Mesothelial cell of epicardium (in vitro differentiated cells): ENCODE results near the gene SV2A. TPM values are rescaled to one million over a fixed set of nuclear protein-coding genes. Genes with fewer than 3 reads are reported as not detected.

Experiments
- DNase-seq, 2 experiments: peaks; one replicate each; pipeline ENCODE4 v3.0.0; 2021; ENCODE audit warnings: low spot score in 2 of 2; ENCODE audit not compliant: unreplicated experiment in 2 of 2
- H3K27ac Mint-ChIP-seq: 2 replicates; pipeline ENCODE4 v1.8.0; 2021; ENCODE audit warnings: mixed read lengths
- H3K27me3 Mint-ChIP-seq: 2 replicates; pipeline ENCODE4 v1.8.0; 2021; ENCODE audit warnings: low read depth, mixed read lengths
- H3K36me3 Mint-ChIP-seq: 2 replicates; pipeline ENCODE4 v1.8.0; 2021; ENCODE audit warnings: mixed read lengths
- H3K4me1 Mint-ChIP-seq: 2 replicates; pipeline ENCODE4 v1.8.0; 2021; ENCODE audit warnings: mixed read lengths
- H3K4me3 Mint-ChIP-seq: 2 replicates; pipeline ENCODE4 v1.8.0; 2021; ENCODE audit warnings: mild to moderate bottlenecking, moderate library complexity, mixed read lengths
- H3K9me3 Mint-ChIP-seq: 2 replicates; pipeline ENCODE4 v1.8.0; 2021; ENCODE audit warnings: mixed read lengths
- CTCF ChIP-seq: fragments of 200-600 bp; sonication (generic); IDR thresholded peaks from one replicate; pipeline ENCODE4 v1.5.0; 2021; ENCODE audit warnings: antibody characterized with exemption; ENCODE audit not compliant: unreplicated experiment
- total RNA-seq: library from RNA; stranded (reverse); gene quantifications from 3 replicates; pipeline ENCODE4 v1.2.1, GENCODE V29; 2021

SV2A gene
- total RNA-seq, 1 donor from 2014 or later, result 20.3 TPM

GRCh38 chr1:149923626-149924025, 6.0 kb upstream of the SV2A start:
- no peaks in the 10 kb centered on the region for H3K9me3 Mint-ChIP-seq
- TF ChIP-seq CTCF, result no peak
- DNase-seq, result no peak
- H3K27ac Mint-ChIP-seq, result no peak overlapping the region
- H3K36me3 Mint-ChIP-seq, result peaks cover 36% of the 10 kb centered on the region
- no peak overlapping the region for H3K4me3 Mint-ChIP-seq
- H3K27me3 Mint-ChIP-seq, result no peaks in the 10 kb centered on the region
- H3K4me1 Mint-ChIP-seq, result peaks cover 25% of the 10 kb centered on the region

DNA sequence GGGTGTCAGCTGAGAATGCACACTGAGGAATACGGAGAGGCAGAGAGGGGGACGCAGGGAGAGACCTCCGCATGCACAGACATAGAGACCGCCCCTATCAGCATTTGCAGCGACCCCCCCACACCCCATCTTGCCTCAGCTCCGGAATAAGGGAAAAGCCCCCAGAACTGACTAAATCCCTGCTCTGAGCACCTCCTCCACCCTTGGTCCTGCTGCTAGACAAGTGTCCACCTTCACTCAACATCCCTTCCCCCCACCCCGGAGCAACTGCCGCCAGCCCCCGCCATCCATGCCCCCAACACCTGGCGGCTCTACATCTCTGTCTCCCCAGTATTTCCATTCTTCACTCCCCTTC, 769 bp downstream of the SV2A start:
- no peak overlapping the region for H3K27ac Mint-ChIP-seq
- no peaks in the 10 kb centered on the region for H3K27me3 Mint-ChIP-seq
- H3K4me3 Mint-ChIP-seq, result peak overlapping the region; percentile 85
- no peak for TF ChIP-seq CTCF
- H3K4me1 Mint-ChIP-seq, result peaks cover 27% of the 10 kb centered on the region
- H3K9me3 Mint-ChIP-seq, result no peaks in the 10 kb centered on the region
- DNase-seq, result no peak
- H3K36me3 Mint-ChIP-seq, result peaks cover 11% of the 10 kb centered on the region

DNA sequence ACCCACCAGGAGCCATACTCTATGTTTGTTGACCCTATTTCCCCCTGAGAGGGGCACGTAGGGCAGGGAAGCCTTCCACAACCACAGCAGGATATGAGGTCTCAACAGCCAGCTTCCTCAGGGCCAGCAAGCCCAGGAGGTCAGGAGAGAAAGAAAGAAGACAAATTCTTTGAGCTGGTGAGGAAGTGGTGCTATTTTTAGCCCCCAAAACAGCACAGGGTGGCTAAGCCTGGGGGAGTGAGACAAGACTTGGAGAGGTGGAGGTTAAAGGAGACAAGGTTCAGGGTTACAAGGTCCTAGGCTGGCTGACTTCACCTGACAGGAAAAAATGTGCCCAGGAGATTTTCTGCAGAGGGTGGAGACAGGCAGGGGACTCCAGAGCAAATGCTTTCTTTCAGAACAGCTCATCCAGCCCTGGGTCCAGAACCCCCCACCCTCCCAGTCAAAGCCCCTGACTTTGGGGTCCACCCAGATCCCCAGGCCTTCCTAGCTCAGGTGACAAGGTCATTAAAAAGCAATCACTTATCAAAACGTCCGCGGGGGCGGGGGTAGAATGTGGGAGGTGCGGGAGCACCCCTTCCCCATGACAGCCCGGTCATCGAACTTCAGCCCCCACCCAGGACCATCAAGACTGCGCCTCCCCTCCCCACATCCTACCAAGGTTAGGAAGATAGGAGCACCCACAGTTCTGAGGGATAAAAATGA, 1.3 kb downstream of the SV2A start:
- H3K27me3 Mint-ChIP-seq, result no peaks in the 10 kb centered on the region
- peaks cover 9% of the 10 kb centered on the region for H3K36me3 Mint-ChIP-seq
- H3K4me1 Mint-ChIP-seq, result peaks cover 27% of the 10 kb centered on the region
- peak overlapping the region; percentile 74 for H3K27ac Mint-ChIP-seq
- H3K9me3 Mint-ChIP-seq, result no peaks in the 10 kb centered on the region
- TF ChIP-seq CTCF, result no peak
- no peak for DNase-seq
- H3K4me3 Mint-ChIP-seq, result peak overlapping the region; percentile 85

GRCh38 chr1:149915429-149916192, 2.0 kb downstream of the SV2A start:
- no peak for DNase-seq
- no peak for TF ChIP-seq CTCF
- peaks cover 13% of the 10 kb centered on the region for H3K36me3 Mint-ChIP-seq
- no peaks in the 10 kb centered on the region for H3K9me3 Mint-ChIP-seq
- no peaks in the 10 kb centered on the region for H3K27me3 Mint-ChIP-seq
- peaks cover 27% of the 10 kb centered on the region for H3K4me1 Mint-ChIP-seq
- peak overlapping the region; percentile 74 for H3K27ac Mint-ChIP-seq
- H3K4me3 Mint-ChIP-seq, result peak overlapping the region; percentile 85

DNA sequence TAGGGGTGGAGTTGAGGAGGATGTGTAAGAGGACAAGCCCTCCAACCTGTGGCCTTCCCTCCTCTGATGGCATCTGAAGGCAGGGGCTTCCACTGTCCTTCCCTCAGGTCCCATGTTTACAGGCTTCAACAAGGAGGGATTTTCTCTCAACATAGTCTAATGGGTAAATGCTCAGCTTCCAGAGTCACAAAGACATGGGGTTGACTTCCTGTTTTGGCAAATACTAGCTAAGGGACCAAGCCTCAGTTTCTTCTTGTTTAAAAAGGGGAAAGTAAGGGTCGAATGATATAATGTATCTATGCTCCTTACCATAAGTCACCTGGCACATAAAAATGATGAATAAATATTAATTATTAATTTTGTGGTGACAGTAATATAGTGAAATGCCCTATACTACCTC, 3.1 kb downstream of the SV2A start:
- DNase-seq, result no peak
- H3K9me3 Mint-ChIP-seq, result no peaks in the 10 kb centered on the region

More for the DNA sequence above, 3.1 kb downstream of the SV2A start:
- Mint-ChIP-seq H3K27me3 (no peaks in the 10 kb centered on the region), H3K4me1 (peaks cover 27% of the 10 kb centered on the region), H3K27ac (no peak overlapping the region), H3K4me3 (no peak overlapping the region), H3K36me3 (peaks cover 13% of the 10 kb centered on the region)
- no peak for TF ChIP-seq CTCF
